A673 (cell line): ENCODE measurements around the gene TAF4.

ENCODE experiments used
- EZH2 ChIP-seq: fragments of 200-600 bp; sonication (generic); IDR thresholded peaks from 2 replicates; pipeline ENCODE4 v1.6.1; 2017; ENCODE audit warnings: borderline replicate concordance, low read depth, mild to moderate bottlenecking, mixed read lengths, antibody characterized with exemption, low read length; ENCODE audit not compliant: poor library complexity, severe bottlenecking
- TF ChIP-seq, protein P1 (sequence below): fragments of 300-800, 200-600 bp; sonication (generic); conservative IDR thresholded peaks from 2 replicates; pipeline ENCODE4 v1.5.1; 2017; ENCODE audit warnings: low read depth, mild to moderate bottlenecking, antibody characterized with exemption, low read length, moderate library complexity, mixed read lengths

DNA sequence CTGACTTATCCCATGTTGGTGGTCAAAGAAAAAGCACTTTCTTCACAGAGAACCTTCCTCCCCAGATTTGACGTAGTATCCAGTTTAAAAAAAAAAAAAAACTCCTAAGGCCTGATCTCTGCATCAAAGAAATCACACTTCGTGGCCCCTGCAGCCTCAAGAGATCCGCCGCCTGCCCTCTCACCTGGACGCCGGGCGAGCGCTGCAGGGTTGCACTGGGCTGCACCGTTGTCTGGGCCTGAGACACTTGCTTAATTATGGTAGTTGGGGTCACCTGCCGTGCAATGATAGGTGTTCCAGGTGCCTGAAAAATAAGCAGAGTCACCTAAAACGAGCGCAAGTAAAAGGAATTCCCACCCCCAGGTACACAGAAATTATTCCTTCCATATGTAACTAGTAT lies 53.0 kb downstream of the TAF4 start:
- TF ChIP-seq, protein P1, sequence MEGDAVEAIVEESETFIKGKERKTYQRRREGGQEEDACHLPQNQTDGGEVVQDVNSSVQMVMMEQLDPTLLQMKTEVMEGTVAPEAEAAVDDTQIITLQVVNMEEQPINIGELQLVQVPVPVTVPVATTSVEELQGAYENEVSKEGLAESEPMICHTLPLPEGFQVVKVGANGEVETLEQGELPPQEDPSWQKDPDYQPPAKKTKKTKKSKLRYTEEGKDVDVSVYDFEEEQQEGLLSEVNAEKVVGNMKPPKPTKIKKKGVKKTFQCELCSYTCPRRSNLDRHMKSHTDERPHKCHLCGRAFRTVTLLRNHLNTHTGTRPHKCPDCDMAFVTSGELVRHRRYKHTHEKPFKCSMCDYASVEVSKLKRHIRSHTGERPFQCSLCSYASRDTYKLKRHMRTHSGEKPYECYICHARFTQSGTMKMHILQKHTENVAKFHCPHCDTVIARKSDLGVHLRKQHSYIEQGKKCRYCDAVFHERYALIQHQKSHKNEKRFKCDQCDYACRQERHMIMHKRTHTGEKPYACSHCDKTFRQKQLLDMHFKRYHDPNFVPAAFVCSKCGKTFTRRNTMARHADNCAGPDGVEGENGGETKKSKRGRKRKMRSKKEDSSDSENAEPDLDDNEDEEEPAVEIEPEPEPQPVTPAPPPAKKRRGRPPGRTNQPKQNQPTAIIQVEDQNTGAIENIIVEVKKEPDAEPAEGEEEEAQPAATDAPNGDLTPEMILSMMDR = no peak
- no peak for TF ChIP-seq EZH2
